Spleen (tissue), 11 donors: ENCODE measurements around the gene DCUN1D4. TPM values are rescaled to one million over a fixed set of nuclear protein-coding genes. Genes with fewer than 3 reads are reported as not detected.
A peak's percentile ranks its signal among the peaks of the same experiment; 100 is the strongest.

Experiments used
- DNase-seq: peaks from one replicate; pipeline ENCODE4 v3.0.0-alpha.2; 2020
- H3K27ac ChIP-seq, 8 donors: fragments of 200-600 bp; sonication (generic) in 7 of 8; 1 replicate in 4 of 8; 2 replicates in 4 of 8; pipeline versions ENCODE4 v1.5.0 to v1.8.0; 2016 to 2021; ENCODE audit warnings: inconsistent platforms in 4 of 8, mild to moderate bottlenecking in 4 of 8, moderate library complexity in 1 of 8
- H3K27me3 ChIP-seq, 7 donors: fragments of 200-600 bp; sonication (generic) in 6 of 7; replicated peaks in 1 of 7; 1 replicate in 4 of 7; 2 replicates in 3 of 7; pipeline versions ENCODE4 v1.5.0 to v1.8.0; 2016 to 2021; ENCODE audit warnings: inconsistent platforms in 3 of 7, mild to moderate bottlenecking in 1 of 7
- H3K36me3 ChIP-seq, 6 donors: fragments of 200-600 bp; sonication (generic) in 5 of 6; 1 replicate in 4 of 6; 2 replicates in 2 of 6; pipeline versions ENCODE4 v1.5.0 to v1.8.0; 2016 to 2021; ENCODE audit warnings: inconsistent platforms in 2 of 6
- H3K4me1 ChIP-seq, 6 donors: fragments of 200-600 bp; sonication (generic) in 5 of 6; 1 replicate in 3 of 6; 2 replicates in 3 of 6; pipeline versions ENCODE4 v1.5.0 to v1.8.0; 2016 to 2021; ENCODE audit warnings: inconsistent platforms in 3 of 6
- H3K4me3 ChIP-seq, 8 donors: fragments of 200-600 bp; sonication (generic) in 7 of 8; 1 replicate in 4 of 8; 2 replicates in 4 of 8; pipeline versions ENCODE4 v1.5.0 to v1.8.0; 2016 to 2021; ENCODE audit warnings: inconsistent platforms in 4 of 8, mild to moderate bottlenecking in 4 of 8, moderate library complexity in 2 of 8
- H3K9me3 ChIP-seq, 8 donors: fragments of 200-600 bp; sonication (generic) in 7 of 8; 1 replicate in 4 of 8; 2 replicates in 4 of 8; pipeline versions ENCODE4 v1.5.0 to v1.8.0; 2016 to 2021; ENCODE audit warnings: inconsistent platforms in 4 of 8
- CTCF ChIP-seq, 11 experiments: fragments of 200-600 bp in 7 of 11; fragments of 450-650 bp in 4 of 11; sonication (generic) in 4 of 11; IDR thresholded peaks in 8 of 11; conservative IDR thresholded peaks in 3 of 11; 1 replicate in 7 of 11; 2 replicates in 4 of 11; pipeline versions ENCODE4 v1.4.0 to v1.8.0; 2016 to 2021; ENCODE audit warnings: antibody characterized with exemption in 11 of 11, inconsistent platforms in 4 of 11, mild to moderate bottlenecking in 1 of 11
- POLR2A ChIP-seq, 3 donors: fragments of 450-650 bp; IDR thresholded peaks; one replicate each; pipeline ENCODE4 v1.5.1; 2017; ENCODE audit warnings: antibody characterized with exemption in 3 of 3, mild to moderate bottlenecking in 1 of 3
- POLR2AphosphoS5 ChIP-seq, 3 donors: sonication (generic); formaldehyde crosslinking; IDR thresholded peaks; one replicate each; pipeline ENCODE4 v1.5.1; 2017; ENCODE audit warnings: antibody characterized with exemption in 3 of 3
- WGBS, 5 donors: extraction: QIAGEN DNeasy Blood & Tissue Kit in 3 of 5; methylation state at CpG; one replicate each; pipeline versions ENCODE4 v1.1.5 to v1.1.7; 2013 to 2018; 5-methylcytosine and 5-hydroxymethylcytosine counted together
- intact Hi-C: fragments of 100-400 bp; cut with DNase I; formaldehyde crosslinking; loops from one replicate; pipeline ENCODE4 v1.15.0; 2023; ENCODE audit warnings: low total_unique reads
- polyA plus RNA-seq, 3 donors: library from polyadenylated mRNA; stranded (reverse); fragments of 200-250 nt; gene quantifications; one replicate each; pipeline ENCODE4 v1.2.1, GENCODE V29; 2013
- total RNA-seq, 7 donors: library from RNA; depleted of rRNA in 3 of 7; stranded (reverse); fragments of >200 nt in 3 of 7; fragmentation: NEBNext Ultra II Directional in 4 of 7; extraction: Animal tissue kit (Norgen Biotek cat#: 25700) in 4 of 7; gene quantifications; one replicate each; pipeline versions ENCODE4 v1.1.0 to v1.2.1, GENCODE V29; 2016 to 2021
- donor health status: healthy with polysubstance abuse.
- donor health status: DM: no; HTN: no; CAD: no; lungs with moderate emphysema.
- donor health status: DM: no; HTN: no; CAD: no.
- donor health status: Bipolar disorder and iron deficiency.
- donor health status: healthy.
- donor health status: DM: no; HTN: no; CAD: no.
- donor health status: DM: yes; HTN: yes; CAD: no.

Gene DCUN1D4
- total and polyA plus RNA-seq, 10 donors: 10.8 to 59.8 (median 43.7) TPM

GRCh38 chr4:51835855-51836254 lies 7.1 kb upstream of the DCUN1D4 start:
- Histone ChIP-seq H3K9me3 (no peaks in the 10 kb centered on the region), H3K36me3 (no peaks in the 10 kb centered on the region), H3K27me3 (no peaks in the 10 kb centered on the region), H3K27ac (no peak overlapping the region), H3K4me3 (no peak overlapping the region), H3K4me1 (no peaks in the 10 kb centered on the region)
- no peak for TF ChIP-seq CTCF (IDR thresholded peaks at IDR 0.05 in 8 of 11, conservative IDR thresholded peaks at IDR 0.05 in 3 of 11)
- no peak for TF ChIP-seq POLR2AphosphoS5 (IDR thresholded peaks at IDR 0.05)
- TF ChIP-seq POLR2A (IDR thresholded peaks at IDR 0.05): no peak
- intact Hi-C loops: no loop called here
- WGBS, 5 donors: 57 to 77% (median 70%) methylated on average over 1 of the region's 1 CpG
- no peak for DNase-seq

- no peak overlapping the region for H3K4me3 ChIP-seq
- WGBS, 5 donors: 42 to 79% (median 51%) methylated on average over 4 of the region's 4 CpGs
These were observed 6.4 kb upstream of the DCUN1D4 start for GRCh38 chr4:51836549-51836948.

GRCh38 chr4:51840781-51841180 lies 2.2 kb upstream of the DCUN1D4 start:
- 85 to 93% (median 90%) methylated on average over 4 of the region's 4 CpGs for WGBS, 5 donors
- H3K27me3 ChIP-seq: no peaks in the 10 kb centered on the region
- H3K27ac ChIP-seq: no peak overlapping the region
- peaks cover 0 to 23% (median 15%) of the 10 kb centered on the region in 6 donors for H3K4me1 ChIP-seq
- intact Hi-C loops: no loop called here
- DNase-seq: no peak
- TF ChIP-seq POLR2AphosphoS5 (IDR thresholded peaks at IDR 0.05) (no peak), POLR2A (IDR thresholded peaks at IDR 0.05) (no peak), CTCF (IDR thresholded peaks at IDR 0.05 in 8 of 11, conservative IDR thresholded peaks at IDR 0.05 in 3 of 11) (no peak)
- H3K36me3 ChIP-seq: no peaks in the 10 kb centered on the region
- no peaks in the 10 kb centered on the region for H3K9me3 ChIP-seq
- no peak overlapping the region for H3K4me3 ChIP-seq

More at GRCh38 chr4:51836549-51836948, 6.4 kb upstream of the DCUN1D4 start:
- no peak for TF ChIP-seq POLR2A (IDR thresholded peaks at IDR 0.05)
- no peaks in the 10 kb centered on the region for H3K9me3 ChIP-seq
- intact Hi-C loops: no loop called here
- H3K36me3 ChIP-seq: no peaks in the 10 kb centered on the region
- no peaks in the 10 kb centered on the region for H3K27me3 ChIP-seq
- H3K4me1 ChIP-seq: peaks cover 0 to 2% (median 0%) of the 10 kb centered on the region in 6 donors
- no peak overlapping the region for H3K27ac ChIP-seq
- DNase-seq: no peak

- no peaks in the 10 kb centered on the region for H3K27me3 ChIP-seq
- H3K27ac ChIP-seq: peak overlapping the region in 7 of 8 donors; percentile 72 to 97 (median 93)
- WGBS, 5 donors: 0 to 2% (median 1%) methylated on average over 18 to 20 of the region's 20 CpGs
- TF ChIP-seq POLR2AphosphoS5 (IDR thresholded peaks at IDR 0.05) (no peak), CTCF (IDR thresholded peaks at IDR 0.05 in 8 of 11, conservative IDR thresholded peaks at IDR 0.05 in 3 of 11) (no peak), POLR2A (IDR thresholded peaks at IDR 0.05) (no peak)
- H3K9me3 ChIP-seq: no peaks in the 10 kb centered on the region
- no peaks in the 10 kb centered on the region for H3K36me3 ChIP-seq
- H3K4me1 ChIP-seq: peaks cover 0 to 35% (median 16%) of the 10 kb centered on the region in 6 donors
- H3K4me3 ChIP-seq: peak overlapping the region; percentile 79 to 97 (median 94)
- intact Hi-C loops: no loop called here
- peak; percentile 87 for DNase-seq
These were observed 793 bp upstream of the DCUN1D4 start for GRCh38 chr4:51842167-51842553.
